Hematopoietic multipotent progenitor cell (in vitro differentiated cells): ENCODE data around the gene MED27. TPM values are rescaled to one million over a fixed set of nuclear protein-coding genes. Genes with fewer than 3 reads are reported as not detected.
"Not testable (repeated sequence)": the region's sequence is repeated elsewhere in the genome, so short reads cannot be mapped to it uniquely, and the experiment has no call there.

ENCODE experiments used
- DNase-seq, 3 donors: peaks; one replicate each; pipeline ENCODE4 v3.0.0-alpha.2; 2011 to 2015; ENCODE audit warnings: low read depth in 2 of 3, low spot score in 2 of 3
- total RNA-seq: library from RNA; depleted of rRNA; stranded (reverse); fragments of >200 nt; gene quantifications from one replicate; pipeline ENCODE4 v1.2.3, GENCODE V29; 2012

MED27 gene
- total RNA-seq, 1 donor: 21.3 TPM

DNA sequence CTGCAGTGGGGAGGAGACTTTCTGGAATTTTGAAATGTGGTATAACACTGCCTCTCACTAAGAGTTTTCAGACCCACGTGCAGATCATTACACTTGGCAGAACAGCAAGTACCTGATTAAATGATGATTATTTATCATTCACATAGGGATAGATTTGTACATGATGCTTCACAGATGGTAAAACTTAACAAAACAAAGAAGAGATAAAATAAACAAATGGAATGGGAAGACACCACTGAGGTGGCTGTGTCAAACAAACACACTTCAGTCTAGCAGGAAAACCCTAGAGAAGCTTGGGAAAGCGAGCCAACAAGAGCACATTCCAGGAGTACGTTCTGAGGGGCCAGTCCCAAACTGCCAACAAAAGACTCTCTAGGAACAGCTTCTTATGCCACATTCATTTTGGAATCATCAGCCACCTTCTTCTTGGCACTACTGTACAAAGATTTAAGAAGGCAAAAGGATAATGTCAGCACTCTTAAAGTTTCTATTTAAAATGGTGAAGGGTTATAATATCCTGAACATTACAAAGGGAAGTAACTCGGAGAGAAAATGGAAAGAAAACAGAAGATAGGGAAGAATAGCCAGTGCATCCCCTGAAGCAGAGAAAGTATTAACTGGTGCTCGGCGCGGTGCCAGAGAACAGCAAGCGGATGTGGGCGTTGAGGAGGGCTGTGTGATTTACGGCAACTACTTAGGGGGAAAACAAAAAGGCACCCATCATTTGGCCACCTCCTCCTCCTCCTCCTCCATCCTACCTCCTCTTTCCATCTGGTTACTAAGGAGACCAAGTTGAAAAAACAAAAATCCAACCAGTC, 1.6 kb downstream of the MED27 start:
- peak in 2 of 3 donors; percentile 24 to 46 for DNase-seq

DNA sequence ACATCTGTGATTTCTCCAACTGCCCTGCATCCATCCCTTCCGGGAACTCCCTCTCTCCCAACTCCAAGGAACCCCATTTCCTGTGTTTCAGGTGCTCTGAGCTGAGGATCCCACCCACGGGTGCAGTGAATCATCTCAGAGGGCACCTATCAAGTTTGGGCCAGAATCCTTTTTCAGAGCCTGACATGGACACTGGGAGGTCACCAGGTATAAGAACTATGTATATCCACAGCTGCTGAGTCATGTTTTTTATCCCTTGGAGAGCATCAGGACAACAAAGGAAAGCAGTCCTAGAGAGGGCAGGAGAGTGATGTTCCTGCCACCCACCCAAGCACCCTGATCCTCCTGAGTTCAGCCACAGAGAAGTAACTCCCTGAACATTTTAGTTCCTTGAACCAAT, 3.8 kb downstream of the MED27 start:
- no peak for DNase-seq

DNA sequence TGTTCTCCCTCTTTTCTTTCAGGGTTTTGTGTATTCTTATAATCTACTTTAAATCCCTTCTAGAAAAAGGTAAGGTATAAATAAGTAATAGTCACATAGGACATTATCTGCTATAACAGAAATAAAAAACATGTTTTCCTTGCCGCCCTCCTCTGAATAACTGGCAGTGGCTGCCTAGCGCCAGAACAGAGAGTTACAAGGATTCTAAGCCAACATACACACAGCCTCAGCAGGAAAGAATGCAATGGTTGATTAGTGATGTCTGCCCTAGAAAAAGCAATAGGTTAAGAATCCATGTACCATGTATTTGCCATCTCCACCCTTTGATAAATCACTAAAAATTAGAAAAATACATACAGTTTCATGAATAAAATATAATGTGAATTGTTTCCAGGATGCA, 4.9 kb downstream of the MED27 start:
- no peak for DNase-seq

DNA sequence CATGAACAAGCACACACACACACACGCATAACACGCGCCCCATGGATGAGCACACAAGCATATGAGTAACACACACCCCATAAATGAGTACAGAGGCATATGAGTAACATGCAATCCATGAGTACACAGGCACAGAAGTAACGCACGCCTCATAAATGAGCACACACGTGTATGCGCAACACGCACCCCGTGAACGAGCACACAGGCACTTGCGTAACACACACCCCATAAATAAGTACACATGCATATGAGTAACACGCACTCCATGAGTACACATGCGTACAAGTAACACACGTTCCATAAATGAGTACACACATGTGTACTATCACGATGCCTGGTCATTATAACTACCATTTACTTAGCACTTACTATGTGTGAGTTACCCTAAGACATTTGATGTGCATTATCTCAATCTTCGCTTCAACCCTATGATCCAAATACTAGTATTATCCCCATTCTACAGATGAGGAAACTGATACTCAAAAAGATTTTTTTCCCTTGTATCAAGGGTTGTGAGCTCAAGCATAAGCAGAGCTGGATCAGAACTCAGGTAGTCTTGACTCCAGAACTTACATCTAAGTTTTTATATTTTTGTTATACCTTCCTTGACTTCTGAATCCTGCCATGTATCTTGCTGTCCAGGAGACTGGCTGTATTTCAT, 7.7 kb downstream of the MED27 start:
- no peak for DNase-seq

DNA sequence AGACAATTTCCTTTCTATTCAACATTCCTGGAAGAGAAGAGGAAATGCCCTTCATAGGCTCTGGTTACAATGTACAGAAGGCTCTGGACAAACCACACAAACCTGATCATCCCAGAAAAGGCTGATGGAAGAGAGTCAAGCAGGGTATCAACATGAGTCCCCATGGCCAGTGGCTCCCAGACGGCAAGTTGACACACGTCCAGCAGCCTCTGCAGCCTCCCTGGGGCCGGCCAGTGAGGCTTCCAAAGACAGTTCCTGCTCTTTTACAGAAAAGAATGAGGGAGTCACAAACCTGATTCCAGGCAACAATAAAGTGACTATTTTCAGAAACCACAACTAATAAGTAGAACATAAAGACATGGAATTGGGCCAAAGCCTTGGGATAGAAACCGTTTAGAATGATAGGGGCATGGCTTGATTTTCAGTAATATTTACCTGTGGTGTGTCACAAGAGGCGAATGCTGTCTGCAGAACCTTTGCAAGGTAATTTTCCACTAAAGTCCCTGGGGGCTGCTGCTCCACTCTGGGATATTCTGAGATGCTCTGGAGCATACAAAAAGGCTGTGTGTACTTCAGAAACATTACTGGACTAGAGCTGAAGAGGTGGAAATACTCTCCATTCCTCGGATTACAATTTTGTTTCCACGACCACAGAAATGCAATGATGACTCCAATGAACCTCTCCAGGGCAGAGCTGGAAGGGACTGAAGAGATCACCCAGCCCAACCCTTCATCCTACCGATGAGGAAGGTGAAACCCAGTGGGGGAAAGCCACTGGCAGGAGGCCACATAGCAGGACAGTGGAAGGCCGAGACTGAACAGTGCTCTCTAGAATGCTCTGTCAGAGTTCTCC, 10.4 kb downstream of the MED27 start:
- no peak for DNase-seq

DNA sequence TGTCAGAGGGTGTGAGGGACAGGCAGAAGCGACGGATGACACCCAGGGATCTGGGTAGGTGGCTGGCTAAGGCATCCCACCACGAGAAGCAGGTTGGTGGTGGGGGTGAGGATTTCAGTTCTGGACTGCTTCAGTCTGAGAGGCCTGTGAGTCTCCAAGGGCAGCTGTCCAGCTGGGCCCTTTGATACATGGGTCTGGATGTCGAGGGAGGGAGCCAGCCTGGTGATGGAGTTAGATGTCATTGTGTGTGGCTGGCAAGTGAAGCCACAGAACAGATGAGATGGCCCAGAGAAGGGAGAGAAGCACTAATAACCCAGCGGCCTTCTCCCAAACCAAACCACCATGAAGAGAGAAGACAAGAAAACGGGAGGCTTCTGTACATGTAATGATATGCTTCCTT, 11.1 kb downstream of the MED27 start:
- no peak for DNase-seq

DNA sequence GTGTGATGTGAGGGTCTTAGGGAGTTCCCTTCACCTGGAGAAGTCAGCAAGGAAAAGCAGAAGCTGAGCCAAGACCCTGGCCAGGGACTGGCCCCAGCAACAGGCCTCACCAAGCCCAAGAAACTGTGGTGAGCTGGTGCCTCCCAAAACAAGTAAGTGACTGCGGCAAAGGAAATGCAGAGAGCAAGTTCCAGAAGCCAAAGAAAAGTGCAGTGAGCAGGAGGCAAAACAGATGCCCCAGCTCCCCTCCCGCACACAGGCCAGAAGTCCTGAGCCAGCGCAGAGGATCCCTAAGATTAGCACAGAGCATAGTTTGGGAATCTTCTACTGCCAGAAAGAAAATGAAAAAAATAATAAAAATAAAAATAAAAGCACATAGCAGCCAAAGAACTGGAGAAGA, 13.2 kb downstream of the MED27 start:
- no peak for DNase-seq

DNA sequence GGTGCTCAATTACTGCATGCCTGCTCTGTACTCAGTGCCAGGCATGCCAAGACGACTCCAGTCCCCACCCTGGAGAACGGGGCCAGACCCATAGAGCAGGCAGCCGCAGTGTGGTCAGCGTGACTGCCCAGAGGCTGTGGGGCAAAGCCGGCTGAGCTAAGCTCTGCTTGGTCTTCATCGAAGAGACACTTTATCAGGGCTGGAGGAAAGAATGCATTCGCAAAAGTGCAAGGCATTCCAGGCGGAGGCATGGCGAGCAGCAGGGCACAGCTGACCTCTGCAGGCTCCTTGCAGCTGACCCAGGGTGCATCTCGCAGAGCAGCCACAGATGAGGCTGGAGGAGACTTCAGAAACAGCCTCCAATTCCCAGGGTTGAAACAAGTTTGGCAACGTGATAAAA, 13.6 kb downstream of the MED27 start:
- no peak for DNase-seq

DNA sequence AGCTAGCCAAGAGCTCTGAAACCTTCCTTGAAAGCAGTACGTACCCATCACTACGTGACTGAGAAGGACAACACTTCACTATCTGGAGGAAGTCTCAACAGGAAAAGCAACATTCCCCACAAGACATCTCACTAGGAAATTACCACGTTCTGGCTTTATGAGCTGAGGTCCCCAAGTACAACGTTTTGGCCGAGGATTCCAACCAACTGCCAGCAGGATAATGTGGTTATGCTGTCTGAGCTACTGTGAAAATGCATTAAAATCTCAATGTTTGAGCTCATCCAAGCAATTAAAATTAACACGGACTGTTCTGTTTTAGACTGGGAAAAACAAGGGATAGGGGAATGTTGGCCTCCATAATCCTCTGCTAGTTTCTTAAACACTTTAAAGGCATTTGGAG, 16.4 kb downstream of the MED27 start:
- no peak for DNase-seq

DNA sequence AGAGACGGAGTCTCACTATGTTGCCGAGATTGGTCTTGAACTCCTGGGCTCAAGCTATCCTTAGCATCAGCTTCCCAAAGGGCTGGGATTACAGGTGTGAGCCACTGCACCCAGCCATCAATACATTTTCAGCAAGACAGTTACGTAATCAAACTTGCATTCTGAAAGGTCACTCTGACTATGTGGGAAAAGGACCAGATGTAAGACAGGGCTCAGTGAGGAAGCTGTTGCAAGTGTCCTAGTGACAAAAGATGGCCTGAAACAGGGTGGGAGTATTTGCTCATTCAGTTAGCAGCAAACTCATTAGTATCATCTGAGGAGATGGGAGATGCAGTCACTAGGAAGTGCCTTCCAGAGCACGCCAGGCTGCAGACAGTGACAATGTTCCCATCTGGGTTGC, 16.9 kb downstream of the MED27 start:
- DNase-seq: no peak

DNA sequence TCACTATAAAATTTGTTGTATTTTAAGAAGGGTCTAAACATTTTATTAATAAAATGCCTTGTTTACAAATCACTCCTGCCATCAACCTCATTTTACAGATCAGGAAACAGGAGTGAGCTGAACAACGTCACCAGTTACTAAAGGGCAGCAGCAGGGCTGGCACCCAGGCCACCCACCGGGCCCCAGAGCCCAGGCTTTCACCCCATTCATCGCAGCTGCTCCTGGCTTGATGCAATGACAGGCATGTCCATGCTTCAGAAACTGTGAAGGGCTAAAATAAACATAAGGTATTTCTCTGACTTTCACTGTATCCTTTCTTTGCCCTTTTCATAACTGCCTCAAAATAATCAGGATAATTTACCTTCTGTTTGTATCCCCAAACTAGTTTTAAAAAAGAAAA, 18.1 kb downstream of the MED27 start:
- DNase-seq: no peak

DNA sequence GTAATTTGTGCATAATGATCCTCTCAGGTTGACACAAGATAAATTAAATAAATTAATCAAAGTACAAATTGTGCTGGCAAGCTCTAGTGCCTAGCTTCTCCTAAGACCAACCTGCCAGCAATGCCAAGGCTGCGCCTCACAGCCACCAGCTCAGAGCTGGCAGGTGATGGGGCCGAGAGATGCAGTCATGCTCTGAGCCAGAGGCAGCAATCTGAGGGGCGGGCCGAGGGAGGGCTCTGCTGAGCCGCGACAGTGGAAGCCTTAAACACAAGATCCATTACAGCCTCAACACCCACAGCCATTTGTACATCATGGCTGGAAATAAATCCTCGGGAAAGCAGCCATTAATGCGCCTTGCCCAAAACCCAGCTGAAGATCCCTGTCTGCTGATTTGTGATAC, 20.3 kb downstream of the MED27 start:
- no peak for DNase-seq

DNA sequence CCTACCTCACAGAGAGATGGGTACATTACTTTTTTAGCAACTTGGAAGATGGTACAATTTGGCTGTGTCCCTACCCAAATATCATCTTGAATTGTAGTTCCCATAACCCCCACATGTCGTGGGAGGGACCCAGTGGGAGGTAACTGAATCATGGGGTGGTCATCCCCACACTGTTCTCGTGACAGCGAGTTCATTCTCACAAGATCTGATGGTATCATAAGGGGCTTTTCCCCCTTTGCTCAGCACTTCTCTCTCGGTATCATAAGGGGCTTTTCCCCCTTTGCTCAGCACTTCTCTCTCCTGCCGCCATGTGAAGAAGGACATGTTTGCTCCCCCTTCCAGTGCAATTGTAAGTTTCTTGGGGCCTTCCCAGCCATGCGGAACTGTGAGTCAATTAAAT, 21.4 kb downstream of the MED27 start:
- DNase-seq: not testable (repeated sequence)

DNA sequence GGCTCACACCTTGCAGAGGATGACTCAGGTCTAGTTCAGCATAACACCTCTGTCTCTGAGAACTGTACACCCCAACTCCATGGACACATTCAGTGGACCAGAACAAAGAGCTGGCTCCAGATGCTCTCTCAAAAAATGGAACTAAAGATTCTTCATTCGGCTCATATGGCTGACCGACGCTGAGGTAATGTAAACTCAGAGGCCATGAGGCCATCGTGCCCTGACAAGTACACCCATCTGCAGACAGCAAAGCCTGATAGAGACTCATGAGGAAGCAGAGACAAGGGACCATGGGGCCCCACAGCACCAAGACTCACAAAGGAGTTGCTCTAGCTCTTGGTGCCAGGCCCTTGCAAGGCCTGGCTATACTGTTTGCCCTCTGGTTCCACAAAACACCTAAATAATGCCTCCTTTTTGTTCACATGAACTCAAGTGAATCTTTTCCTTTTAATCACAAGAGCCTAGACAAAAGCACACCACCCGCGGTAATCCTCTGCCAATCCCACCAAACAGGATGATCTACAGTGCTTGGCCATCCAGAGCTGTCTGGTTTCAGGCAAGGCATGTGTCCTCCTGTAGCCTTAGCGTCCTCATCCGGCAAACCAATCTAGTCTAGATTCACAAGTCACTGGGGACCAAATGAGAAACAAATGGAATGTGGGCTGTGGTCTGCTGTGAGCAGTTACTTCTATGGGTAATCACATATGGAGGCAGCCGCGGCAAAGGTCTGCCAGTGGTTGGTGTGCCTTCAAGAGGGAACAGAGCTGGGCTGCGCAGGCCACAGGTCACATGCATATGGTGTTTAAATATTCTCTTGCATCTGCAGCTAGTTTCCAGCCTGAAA, 22.7 kb downstream of the MED27 start:
- DNase-seq: no peak

DNA sequence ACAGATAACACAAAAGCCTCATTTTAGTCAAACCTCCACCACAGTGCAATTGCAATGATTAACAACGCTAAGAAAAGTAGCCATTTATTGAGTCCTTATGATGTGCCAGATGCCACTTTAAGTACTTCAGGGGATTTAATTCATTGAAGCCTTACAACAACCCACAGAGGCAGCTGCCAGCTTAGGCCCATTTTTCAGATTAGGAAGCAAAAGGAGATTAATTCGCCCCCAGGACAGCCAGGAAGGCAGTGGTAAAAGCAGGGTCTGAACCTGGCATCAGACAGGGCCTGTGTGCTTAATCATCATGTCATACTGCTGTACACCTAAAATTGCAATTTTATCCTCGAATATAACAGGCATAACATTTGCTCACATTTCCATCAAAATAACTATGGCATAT, 23.9 kb downstream of the MED27 start:
- no peak for DNase-seq

DNA sequence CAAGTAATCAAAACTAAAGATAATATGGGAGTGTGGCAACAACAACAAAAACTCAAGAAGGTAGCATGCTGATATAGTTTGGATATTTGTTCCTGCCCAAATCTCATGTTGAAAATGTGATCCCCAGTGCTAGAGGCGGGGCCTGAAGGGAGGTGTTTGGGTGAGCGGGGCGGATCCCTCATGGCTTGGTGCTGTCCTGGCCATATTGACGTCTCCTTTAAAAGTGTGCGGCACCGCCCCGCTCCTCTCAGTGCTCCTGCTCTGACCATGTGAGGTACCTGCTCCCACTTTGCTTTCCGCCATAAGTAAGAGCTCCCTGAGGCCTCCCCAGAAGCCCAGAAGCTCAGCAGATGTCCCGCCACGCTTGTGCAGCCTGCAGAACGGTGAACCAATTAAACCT, 25.6 kb downstream of the MED27 start:
- no peak for DNase-seq

DNA sequence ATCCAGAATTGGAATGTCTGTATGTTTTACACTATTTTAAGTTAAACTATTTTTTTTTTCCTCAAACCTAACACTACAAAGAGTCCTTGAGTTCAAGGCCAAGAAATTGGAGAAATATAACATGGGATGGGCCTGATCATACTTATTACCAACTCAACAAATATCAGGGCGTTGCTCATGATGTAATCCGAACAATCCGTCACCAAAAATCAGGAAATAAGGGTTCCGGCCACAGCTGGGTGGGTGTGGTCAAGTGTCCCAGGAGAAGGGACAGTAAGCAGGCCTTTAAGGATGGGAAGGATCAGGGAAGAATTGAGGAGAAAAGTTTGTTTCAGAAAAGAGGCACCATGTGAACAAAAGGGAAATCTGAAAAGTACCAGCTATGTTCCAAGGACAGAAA, 29.8 kb downstream of the MED27 start:
- no peak for DNase-seq

DNA sequence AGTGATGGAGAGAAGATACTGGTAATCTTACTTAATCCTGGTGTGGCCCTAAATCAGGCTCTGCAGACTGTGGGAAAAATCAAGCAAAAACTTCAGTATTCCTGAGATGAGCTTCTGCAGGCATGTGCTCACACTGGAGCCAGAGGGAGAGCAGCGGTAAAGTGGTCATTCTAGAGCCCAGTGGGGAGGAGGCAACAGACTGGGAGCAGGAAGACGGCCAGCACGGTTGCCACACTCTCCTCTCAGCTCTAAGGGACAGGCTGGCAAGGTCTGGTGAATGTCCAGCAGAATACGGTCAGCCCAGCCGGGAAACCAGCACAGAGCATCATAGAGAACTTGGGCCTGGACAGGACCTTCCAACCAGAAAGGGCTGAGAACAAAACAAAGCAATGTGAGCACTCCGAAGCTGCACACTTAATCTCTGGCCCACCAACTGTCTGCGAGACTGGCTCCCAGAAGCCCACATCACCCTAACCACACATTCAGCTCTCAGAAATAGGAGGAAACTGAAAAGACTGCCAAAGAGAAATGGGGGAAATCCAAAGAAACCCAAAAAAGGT, 30.3 kb downstream of the MED27 start:
- no peak for DNase-seq

DNA sequence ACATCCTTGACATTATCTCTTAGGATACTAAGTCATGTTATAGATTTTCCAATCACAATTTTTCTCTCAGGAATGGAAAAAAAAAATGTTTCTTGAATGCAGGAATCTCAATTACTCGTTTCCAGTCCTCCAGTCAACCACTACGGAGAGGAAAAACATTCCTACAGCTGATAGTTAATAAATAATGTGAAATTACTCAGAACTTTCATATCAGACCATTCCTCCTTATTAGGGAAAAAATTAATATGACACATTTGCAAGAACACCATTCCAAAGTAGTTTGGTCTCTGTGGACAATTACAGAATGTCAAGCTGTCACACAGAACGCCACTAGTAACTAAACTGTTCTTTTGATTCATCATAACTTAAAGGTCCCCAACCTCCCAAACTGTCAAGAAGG, 31.5 kb downstream of the MED27 start:
- DNase-seq: no peak

DNA sequence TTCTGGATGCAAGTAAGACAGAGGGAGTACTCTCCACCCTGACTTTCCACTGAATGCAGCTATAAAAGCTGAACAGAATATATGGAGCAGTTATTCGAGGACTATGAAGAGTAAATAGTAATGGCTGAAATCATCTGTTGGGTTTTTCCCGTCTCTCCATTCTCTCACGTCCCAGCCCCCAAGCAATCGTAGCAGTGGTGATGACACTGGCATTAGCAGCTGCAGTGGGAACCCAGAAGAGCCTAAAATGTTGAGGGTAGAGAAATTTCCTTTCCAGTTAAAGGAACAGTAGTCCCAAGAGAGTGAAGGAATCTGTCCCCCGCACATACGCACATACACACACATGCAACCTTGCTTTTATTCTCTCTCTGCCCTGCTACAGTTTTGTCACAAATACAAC, 33.2 kb downstream of the MED27 start:
- DNase-seq: no peak
